ENCODE measurements around the gene ZNF521. TPM values are rescaled to one million over a fixed set of nuclear protein-coding genes. Genes with fewer than 3 reads are reported as not detected.

The ZNF521 gene
- total and polyA plus RNA-seq, 8 donors: 16.6 to 60.6 (median 47.3) TPM

- H3K9me3 ChIP-seq: no peaks in the 10 kb centered on the region
- no peak for TF ChIP-seq CTCF (IDR thresholded peaks at IDR 0.05)
- H3K27ac ChIP-seq: no peak overlapping the region
- intact Hi-C loops (cut with DNase I): no loop called here
- DNase-seq (peak in 2 of 4 donors; percentile 36 to 44), ATAC-seq (no peak)
- H3K36me3 ChIP-seq: no peaks in the 10 kb centered on the region
- H3K4me1 ChIP-seq: no peaks in the 10 kb centered on the region
- no peaks in the 10 kb centered on the region for H3K27me3 ChIP-seq
- no peak overlapping the region for H3K4me3 ChIP-seq
Observed at GRCh38 chr18:25057491-25058050, 294.4 kb downstream of the ZNF521 start.

GRCh38 chr18:25056429-25056828, 295.5 kb downstream of the ZNF521 start:
- H3K4me3 ChIP-seq: no peak overlapping the region
- ATAC-seq (no peak), DNase-seq (peak in 2 of 4 donors; percentile 78 to 84)
- no peak for TF ChIP-seq CTCF (IDR thresholded peaks at IDR 0.05)
- H3K27me3 ChIP-seq: no peaks in the 10 kb centered on the region
- no peaks in the 10 kb centered on the region for H3K36me3 ChIP-seq
- H3K4me1 ChIP-seq: no peaks in the 10 kb centered on the region
- no peaks in the 10 kb centered on the region for H3K9me3 ChIP-seq
- H3K27ac ChIP-seq: no peak overlapping the region
- intact Hi-C loops (cut with DNase I): no loop called here

GRCh38 chr18:25055076-25055475, 296.9 kb downstream of the ZNF521 start:
- intact Hi-C loops (cut with DNase I): no loop called here
- H3K4me1 ChIP-seq: no peaks in the 10 kb centered on the region
- TF ChIP-seq CTCF (IDR thresholded peaks at IDR 0.05): no peak
- no peak overlapping the region for H3K4me3 ChIP-seq
- DNase-seq (no peak), ATAC-seq (no peak)
- no peaks in the 10 kb centered on the region for H3K27me3 ChIP-seq
- no peaks in the 10 kb centered on the region for H3K9me3 ChIP-seq
- no peak overlapping the region for H3K27ac ChIP-seq
- no peaks in the 10 kb centered on the region for H3K36me3 ChIP-seq

- no peak for TF ChIP-seq CTCF (IDR thresholded peaks at IDR 0.05)
- H3K27me3 ChIP-seq: no peaks in the 10 kb centered on the region
- H3K36me3 ChIP-seq: no peaks in the 10 kb centered on the region
- DNase-seq: no peak
- intact Hi-C loops (cut with DNase I): no loop called here
- H3K27ac ChIP-seq: no peak overlapping the region
- H3K9me3 ChIP-seq: no peaks in the 10 kb centered on the region
- no peaks in the 10 kb centered on the region for H3K4me1 ChIP-seq
- ATAC-seq: no peak
- H3K4me3 ChIP-seq: no peak overlapping the region
Observed at GRCh38 chr18:25053466-25053865, 298.5 kb downstream of the ZNF521 start.

- Histone ChIP-seq H3K4me1 (no peaks in the 10 kb centered on the region), H3K27ac (no peak overlapping the region), H3K36me3 (no peaks in the 10 kb centered on the region), H3K27me3 (no peaks in the 10 kb centered on the region), H3K9me3 (no peaks in the 10 kb centered on the region), H3K4me3 (no peak overlapping the region)
- no peak for TF ChIP-seq CTCF (IDR thresholded peaks at IDR 0.05)
- intact Hi-C loops (cut with DNase I): no loop called here
- ATAC-seq (peak; percentile 41), DNase-seq (no peak)
Observed at GRCh38 chr18:25052511-25052921, 299.4 kb downstream of the ZNF521 start.

Measured in left lung (tissue), 10 donors.